ENCODE measurements around the gene NUDT19.

- no peak for TF ChIP-seq CTCF (IDR thresholded peaks at IDR 0.05)
- TF ChIP-seq POLR2A (IDR thresholded peaks at IDR 0.05), result no peak
- TF ChIP-seq POLR2AphosphoS5 (IDR thresholded peaks at IDR 0.05), result no peak
Measured at GRCh38 chr19:32651729-32652140, 39.9 kb upstream of the NUDT19 start.

Measured in upper lobe of left lung (tissue), 4 donors.